HG03457 (cell line): Measurements from ENCODE around the gene ESR2.
"Not testable (repeated sequence)": the region's sequence is repeated elsewhere in the genome, so short reads cannot be mapped to it uniquely, and the experiment has no call there.

Experiments
- ATAC-seq: cut with Tn5 transposase; IDR thresholded peaks from one replicate; pipeline ENCODE4 v1.9.1; 2021; ENCODE audit warnings: moderate number of reproducible peaks; ENCODE audit not compliant: unreplicated experiment

Gene ESR2

GRCh38 chr14:64049616-64050381, 244.4 kb downstream of the ESR2 start:
- ATAC-seq = no peak

- no peak for ATAC-seq
These were observed 249.1 kb downstream of the ESR2 start for GRCh38 chr14:64045091-64045490.

GRCh38 chr14:64043296-64043695, 250.9 kb downstream of the ESR2 start:
- not testable (repeated sequence) for ATAC-seq

DNA sequence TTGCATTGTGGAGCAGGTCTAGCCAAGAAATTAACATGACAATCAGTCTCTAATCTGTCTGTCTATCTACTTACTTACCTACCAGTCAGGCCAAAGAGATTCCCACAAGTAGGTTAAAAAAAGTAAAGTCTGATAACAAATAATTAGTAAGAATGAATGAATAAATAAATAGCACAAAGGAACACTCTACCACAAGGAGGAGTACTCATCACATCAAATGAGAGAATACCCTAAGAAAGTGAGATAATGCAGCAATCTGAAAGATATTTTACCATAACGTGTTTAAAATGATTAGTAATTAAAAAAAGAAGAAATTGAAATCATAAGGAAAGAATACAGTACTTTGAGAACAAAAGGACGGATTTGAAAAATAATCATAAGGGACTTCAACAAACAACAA, 254.1 kb downstream of the ESR2 start:
- no peak for ATAC-seq

GRCh38 chr14:64038841-64039542, 255.2 kb downstream of the ESR2 start:
- ATAC-seq = no peak

- ATAC-seq = not testable (repeated sequence)
These were observed 256.1 kb downstream of the ESR2 start for GRCh38 chr14:64037869-64038745.

DNA sequence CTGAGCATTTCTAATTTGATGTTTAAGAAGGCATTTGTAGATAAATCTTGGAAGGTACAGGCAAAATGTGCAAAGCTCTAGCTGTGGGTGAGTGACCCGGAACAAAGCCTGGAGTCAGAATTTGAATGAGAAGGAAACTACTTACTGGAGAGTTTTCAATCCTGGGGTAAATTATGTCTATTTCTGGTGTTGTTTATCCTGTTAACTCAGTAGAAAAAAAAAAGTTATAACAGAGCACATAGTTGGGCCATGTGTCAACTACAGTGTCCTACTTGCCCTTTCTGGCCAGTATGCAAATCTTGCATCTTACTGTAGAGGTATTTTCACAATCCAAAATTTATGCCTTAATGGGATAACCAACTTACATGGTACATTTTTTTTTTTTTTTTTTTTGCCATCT, 259.0 kb downstream of the ESR2 start:
- no peak for ATAC-seq
